Measurements from ENCODE around the gene LMBR1L.

The LMBR1L gene

GRCh38 chr12:49052451-49053208, 58.0 kb downstream of the LMBR1L start:
- DNase-seq (ENCODE audit: low spot score) = no peak

- no peak for DNase-seq (ENCODE audit: low spot score)
Measured at GRCh38 chr12:49051777-49052438, 58.7 kb downstream of the LMBR1L start.

GRCh38 chr12:49051373-49051764, 59.3 kb downstream of the LMBR1L start:
- no peak for DNase-seq (ENCODE audit: low spot score)

GRCh38 chr12:49050507-49051372, 59.9 kb downstream of the LMBR1L start:
- no peak for DNase-seq (ENCODE audit: low spot score)

GRCh38 chr12:49049566-49050224, 61.0 kb downstream of the LMBR1L start:
- peak; percentile 75 for DNase-seq (ENCODE audit: low spot score)

GRCh38 chr12:49048953-49049352, 61.7 kb downstream of the LMBR1L start:
- DNase-seq (ENCODE audit: low spot score) = no peak
